Hepatocyte (in vitro differentiated cells): ENCODE measurements around the gene ASAP2. TPM values are rescaled to one million over a fixed set of nuclear protein-coding genes. Genes with fewer than 3 reads are reported as not detected.

Experiments
- DNase-seq: peaks from one replicate; pipeline ENCODE4 v3.0.0-alpha.2; 2016; ENCODE audit warnings: low spot score
- H2AFZ ChIP-seq: fragments of 200-600 bp; sonication (generic); 2 replicates; pipeline ENCODE4 v1.6.0; 2016; ENCODE audit warnings: antibody characterized with exemption, mild to moderate bottlenecking
- H3K27ac ChIP-seq: fragments of 200-600 bp; sonication (generic); 2 replicates; pipeline ENCODE4 v1.5.1; 2016; ENCODE audit warnings: mild to moderate bottlenecking
- H3K27me3 ChIP-seq: fragments of 200-600 bp; sonication (generic); 2 replicates; pipeline ENCODE4 v1.6.1; 2016
- H3K36me3 ChIP-seq: fragments of 200-600 bp; sonication (generic); replicated peaks from 2 replicates; pipeline ENCODE4 v1.5.1; 2016; ENCODE audit warnings: low read depth; ENCODE audit not compliant: insufficient read depth
- H3K4me1 ChIP-seq: fragments of 200-600 bp; sonication (generic); 2 replicates; pipeline ENCODE4 v1.5.1; 2016; ENCODE audit warnings: mild to moderate bottlenecking, moderate library complexity; ENCODE audit not compliant: insufficient read depth
- H3K4me2 ChIP-seq: fragments of 200-600 bp; sonication (generic); 2 replicates; pipeline ENCODE4 v1.6.0; 2016
- H3K4me3 ChIP-seq: fragments of 200-600 bp; sonication (generic); 2 replicates; pipeline ENCODE4 v1.5.1; 2016; ENCODE audit warnings: mild to moderate bottlenecking
- H3K79me2 ChIP-seq: fragments of 200-600 bp; sonication (generic); 2 replicates; pipeline ENCODE4 v1.6.0; 2017; ENCODE audit warnings: mild to moderate bottlenecking
- H3K9me2 ChIP-seq: fragments of 200-600 bp; sonication (generic); replicated peaks from 2 replicates; pipeline ENCODE4 v1.6.0; 2017; ENCODE audit warnings: mild to moderate bottlenecking; ENCODE audit not compliant: insufficient read depth
- H3K9me3 ChIP-seq: fragments of 200-600 bp; sonication (generic); 2 replicates; pipeline ENCODE4 v1.5.1; 2016; ENCODE audit warnings: low read depth, mild to moderate bottlenecking
- H4K20me1 ChIP-seq: fragments of 200-600 bp; sonication (generic); 2 replicates; pipeline ENCODE4 v1.6.0; 2016; ENCODE audit warnings: mild to moderate bottlenecking; ENCODE audit not compliant: insufficient read depth, poor library complexity, severe bottlenecking
- EZH2 ChIP-seq: fragments of 200-600 bp; sonication (generic); IDR thresholded peaks from 2 replicates; pipeline ENCODE4 v1.6.1; 2016; ENCODE audit warnings: antibody characterized with exemption, mild to moderate bottlenecking, borderline replicate concordance
- EZH2phosphoT487 ChIP-seq: fragments of 200-600 bp; sonication (generic); IDR thresholded peaks from one replicate; pipeline ENCODE4 v1.6.1; 2018; ENCODE audit warnings: antibody characterized with exemption, mild to moderate bottlenecking, low read depth, moderate library complexity; ENCODE audit not compliant: unreplicated experiment, severe bottlenecking
- WGBS: methylation state at CpG from one replicate; pipeline ENCODE4 v1.1.6; 2016; ENCODE audit warnings: low lambda C conversion rate; ENCODE audit errors: missing lambda C conversion rate; 5-methylcytosine and 5-hydroxymethylcytosine counted together
- polyA plus RNA-seq: library from polyadenylated mRNA; unstranded; fragments of >200 nt; fragmentation: Nextera tagmentation; extraction: Ambion mirVana; gene quantifications from 2 replicates; pipeline ENCODE4 v1.2.1, GENCODE V29; 2016
- total RNA-seq: library from RNA; depleted of rRNA; stranded (reverse); fragments of >200 nt; gene quantifications from 2 replicates; pipeline ENCODE4 v1.2.3, GENCODE V29; 2014
- TF ChIP-seq, protein P1 (sequence below): fragments of 200-600 bp; sonication (generic); IDR thresholded peaks from 2 replicates; pipeline ENCODE4 v1.5.1; 2016; ENCODE audit warnings: antibody characterized with exemption, mild to moderate bottlenecking; ENCODE audit not compliant: poor library complexity

Gene ASAP2
- total and polyA plus RNA-seq, 2 experiments from 2014 or later, result 13.7 to 21.3 TPM

DNA sequence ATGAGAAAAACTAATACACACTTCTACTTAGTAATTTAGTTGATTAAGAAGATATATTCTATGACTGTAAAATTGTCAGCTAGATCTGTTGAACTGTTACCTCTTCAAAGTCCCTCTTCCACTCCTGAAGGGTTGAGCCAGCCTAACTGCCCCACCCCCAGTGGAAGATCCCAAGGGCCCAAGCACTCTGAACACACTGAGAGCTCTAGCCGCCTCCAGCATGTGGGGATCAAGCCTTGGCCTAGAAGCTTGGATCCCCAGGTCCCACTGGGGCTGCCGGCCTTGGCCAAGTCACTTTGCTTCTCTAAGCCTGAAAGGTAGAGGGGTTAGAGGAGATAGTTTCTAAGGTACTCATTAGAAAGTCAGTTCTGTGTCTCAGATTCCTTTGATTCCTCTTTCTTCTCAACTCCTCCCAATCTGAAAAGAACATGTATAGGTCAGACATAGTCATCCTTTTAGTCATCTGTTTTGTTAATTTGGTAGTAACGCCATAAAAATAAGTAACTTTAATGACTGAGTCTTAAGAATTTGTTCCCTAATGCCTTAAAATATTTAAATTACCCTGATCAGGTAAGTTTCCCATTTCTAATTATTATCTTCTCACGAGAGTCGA, 222.5 kb downstream of the ASAP2 start:
- TF ChIP-seq EZH2phosphoT487 (no peak), EZH2 (no peak)
- TF ChIP-seq, protein P1, sequence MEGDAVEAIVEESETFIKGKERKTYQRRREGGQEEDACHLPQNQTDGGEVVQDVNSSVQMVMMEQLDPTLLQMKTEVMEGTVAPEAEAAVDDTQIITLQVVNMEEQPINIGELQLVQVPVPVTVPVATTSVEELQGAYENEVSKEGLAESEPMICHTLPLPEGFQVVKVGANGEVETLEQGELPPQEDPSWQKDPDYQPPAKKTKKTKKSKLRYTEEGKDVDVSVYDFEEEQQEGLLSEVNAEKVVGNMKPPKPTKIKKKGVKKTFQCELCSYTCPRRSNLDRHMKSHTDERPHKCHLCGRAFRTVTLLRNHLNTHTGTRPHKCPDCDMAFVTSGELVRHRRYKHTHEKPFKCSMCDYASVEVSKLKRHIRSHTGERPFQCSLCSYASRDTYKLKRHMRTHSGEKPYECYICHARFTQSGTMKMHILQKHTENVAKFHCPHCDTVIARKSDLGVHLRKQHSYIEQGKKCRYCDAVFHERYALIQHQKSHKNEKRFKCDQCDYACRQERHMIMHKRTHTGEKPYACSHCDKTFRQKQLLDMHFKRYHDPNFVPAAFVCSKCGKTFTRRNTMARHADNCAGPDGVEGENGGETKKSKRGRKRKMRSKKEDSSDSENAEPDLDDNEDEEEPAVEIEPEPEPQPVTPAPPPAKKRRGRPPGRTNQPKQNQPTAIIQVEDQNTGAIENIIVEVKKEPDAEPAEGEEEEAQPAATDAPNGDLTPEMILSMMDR, result no peak
- Histone ChIP-seq H3K27me3 (no peaks in the 10 kb centered on the region), H3K4me1 (peaks cover 10% of the 10 kb centered on the region), H3K4me2 (no peak overlapping the region), H4K20me1 (no peaks in the 10 kb centered on the region), H3K9me3 (no peaks in the 10 kb centered on the region), H3K4me3 (no peak overlapping the region), H3K36me3 (no peaks in the 10 kb centered on the region), H3K79me2 (peaks cover 14% of the 10 kb centered on the region), H3K27ac (no peak overlapping the region), H3K9me2 (no peaks in the 10 kb centered on the region), H2AFZ (no peak overlapping the region)
- no peak for DNase-seq
- 75% methylated on average over 5 of the region's 5 CpGs for WGBS

DNA sequence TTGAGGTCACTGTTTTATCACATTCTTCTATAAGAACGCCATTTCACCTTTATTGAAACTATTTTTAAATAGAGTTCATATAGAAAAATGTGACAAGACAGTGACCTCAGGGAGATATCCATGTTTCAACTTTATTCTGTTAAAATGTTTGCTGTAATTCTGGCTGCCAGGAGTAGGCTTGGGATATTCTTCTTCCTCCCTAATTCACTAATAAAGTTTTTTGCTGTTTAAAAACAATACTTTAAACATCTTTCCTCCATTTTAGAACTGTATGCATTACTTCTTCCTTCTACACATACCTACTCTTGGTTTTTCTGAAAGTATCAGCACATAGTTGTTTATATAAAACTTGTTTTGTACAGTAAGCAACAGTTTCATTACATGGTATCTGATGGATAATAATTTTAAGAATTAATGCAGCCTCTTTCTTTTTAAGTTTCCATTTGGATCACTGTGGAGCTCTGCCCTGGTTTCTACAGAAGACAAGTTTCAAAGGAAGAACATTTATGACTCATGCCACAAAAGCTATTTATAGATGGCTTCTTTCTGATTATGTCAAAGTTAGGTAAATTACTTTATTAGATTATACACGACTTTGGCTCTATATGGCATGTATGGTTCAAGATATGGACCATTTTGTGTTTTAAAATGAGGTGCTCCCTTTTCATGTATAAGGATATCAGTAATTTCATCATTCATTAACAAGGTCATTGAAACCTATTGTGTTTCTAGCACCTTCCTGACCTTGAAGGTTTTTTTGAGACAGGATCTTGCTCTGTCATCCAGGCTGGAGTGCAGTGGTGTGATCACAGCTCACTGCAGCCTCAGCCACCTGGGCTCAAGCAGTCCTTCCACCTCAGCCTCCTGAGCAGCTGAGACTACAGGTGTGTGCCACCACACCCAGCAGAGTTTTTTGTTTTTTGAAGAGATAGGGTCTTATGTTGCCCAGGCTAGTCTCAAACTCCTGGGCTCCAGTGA, 224.0 kb downstream of the ASAP2 start:
- Histone ChIP-seq H2AFZ (no peak overlapping the region), H3K4me2 (no peak overlapping the region), H3K4me1 (no peaks in the 10 kb centered on the region), H3K9me2 (no peaks in the 10 kb centered on the region), H3K79me2 (no peaks in the 10 kb centered on the region), H3K27me3 (no peaks in the 10 kb centered on the region), H3K27ac (peak overlapping the region; percentile 36), H4K20me1 (no peaks in the 10 kb centered on the region), H3K9me3 (no peaks in the 10 kb centered on the region), H3K4me3 (no peak overlapping the region), H3K36me3 (no peaks in the 10 kb centered on the region)
- WGBS, result 87% methylated on average over 2 of the region's 2 CpGs
- no peak for DNase-seq
- TF ChIP-seq EZH2phosphoT487, result no peak
- no peak for TF ChIP-seq EZH2
- TF ChIP-seq, protein P1, result no peak

DNA sequence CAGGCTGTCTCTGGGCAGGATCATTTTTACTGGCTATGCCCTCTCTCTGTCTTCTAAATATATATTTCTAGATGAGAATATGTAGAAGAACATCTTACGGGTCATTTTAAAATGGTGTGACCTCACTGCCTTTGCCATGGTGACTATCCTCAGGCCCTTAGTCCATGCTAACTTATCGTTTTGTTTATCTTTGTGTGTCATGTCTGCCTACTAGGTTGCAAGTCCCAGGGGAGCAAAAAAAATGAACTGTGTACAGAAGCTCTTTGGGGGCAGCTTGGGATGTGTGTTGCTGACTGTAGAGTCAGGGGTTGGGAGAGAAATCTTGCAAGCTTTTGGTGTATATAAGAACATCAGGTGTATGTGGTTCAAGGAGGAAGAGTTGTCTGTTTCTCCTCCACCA, 227.9 kb downstream of the ASAP2 start:
- Histone ChIP-seq H2AFZ (no peak overlapping the region), H3K27me3 (no peaks in the 10 kb centered on the region), H3K36me3 (peaks cover 3% of the 10 kb centered on the region), H3K4me3 (no peak overlapping the region), H3K4me1 (no peaks in the 10 kb centered on the region), H3K9me3 (no peaks in the 10 kb centered on the region), H3K79me2 (no peaks in the 10 kb centered on the region), H4K20me1 (no peaks in the 10 kb centered on the region), H3K4me2 (no peak overlapping the region), H3K9me2 (no peaks in the 10 kb centered on the region), H3K27ac (no peak overlapping the region)
- TF ChIP-seq EZH2phosphoT487 (no peak), EZH2 (no peak)
- TF ChIP-seq, protein P1, result no peak
- DNase-seq, result no peak
- WGBS, result 83% methylated on average over 2 of the region's 2 CpGs
